PFSK-1 (cell line): ENCODE data around the gene PPM1H.

Experiments
- FOXP2 ChIP-seq: optimal IDR thresholded peaks from 2 replicates; pipeline ENCODE3; 2011; ENCODE audit warnings: borderline replicate concordance, control low read depth, inconsistent platforms; ENCODE audit not compliant: insufficient read depth; ENCODE audit errors: extremely low read length, extremely low read depth
- POLR2AphosphoS5 ChIP-seq: IDR thresholded peaks from 2 replicates; pipeline ENCODE4 v1.6.1; 2012; ENCODE audit warnings: low read depth, mild to moderate bottlenecking, control low read depth, low read length, moderate library complexity
- REST ChIP-seq, 2 experiments: IDR thresholded peaks; 2 replicates each; pipeline versions ENCODE4 v1.6.1 to v1.8.0; 2011 to 2012; ENCODE audit warnings: low read depth in 2 of 2, low read length in 2 of 2, control low read depth in 1 of 2, inconsistent platforms in 1 of 2, mild to moderate bottlenecking in 1 of 2, moderate library complexity in 1 of 2; ENCODE audit not compliant: insufficient read depth in 1 of 2
- SIN3A ChIP-seq: IDR thresholded peaks from 2 replicates; pipeline ENCODE4 v1.6.1; 2012; ENCODE audit warnings: mild to moderate bottlenecking, low read length, moderate library complexity, borderline replicate concordance; ENCODE audit not compliant: insufficient read depth
- TAF1 ChIP-seq: IDR thresholded peaks from 2 replicates; pipeline ENCODE4 v1.6.1; 2012; ENCODE audit warnings: low read length, control low read depth, borderline replicate concordance; ENCODE audit not compliant: insufficient read depth

GRCh38 chr12:62751810-62752155 is 183.2 kb downstream of the PPM1H start:
- TF ChIP-seq REST (IDR thresholded peaks at IDR 0.05; ENCODE audit: insufficient read depth in 1 of 2, low read depth in 2 of 2, low read length in 2 of 2) (no peak), POLR2AphosphoS5 (no peak), SIN3A (no peak), TAF1 (no peak), FOXP2 (no peak)
